Suppressor macrophage treated with lipopolysaccharide for 4 hours (primary cell): Measurements from ENCODE around the gene CTNS.
"Not testable (repeated sequence)": the region's sequence is repeated elsewhere in the genome, so short reads cannot be mapped to it uniquely, and the experiment has no call there.

Source experiments
- DNase-seq: peaks from one replicate; pipeline ENCODE4 v3.0.0-alpha.2; 2020

CTNS gene

GRCh38 chr17:3688852-3689261 is 52.3 kb downstream of the CTNS start:
- no peak for DNase-seq

GRCh38 chr17:3689262-3690093 is 52.9 kb downstream of the CTNS start:
- no peak for DNase-seq

DNA sequence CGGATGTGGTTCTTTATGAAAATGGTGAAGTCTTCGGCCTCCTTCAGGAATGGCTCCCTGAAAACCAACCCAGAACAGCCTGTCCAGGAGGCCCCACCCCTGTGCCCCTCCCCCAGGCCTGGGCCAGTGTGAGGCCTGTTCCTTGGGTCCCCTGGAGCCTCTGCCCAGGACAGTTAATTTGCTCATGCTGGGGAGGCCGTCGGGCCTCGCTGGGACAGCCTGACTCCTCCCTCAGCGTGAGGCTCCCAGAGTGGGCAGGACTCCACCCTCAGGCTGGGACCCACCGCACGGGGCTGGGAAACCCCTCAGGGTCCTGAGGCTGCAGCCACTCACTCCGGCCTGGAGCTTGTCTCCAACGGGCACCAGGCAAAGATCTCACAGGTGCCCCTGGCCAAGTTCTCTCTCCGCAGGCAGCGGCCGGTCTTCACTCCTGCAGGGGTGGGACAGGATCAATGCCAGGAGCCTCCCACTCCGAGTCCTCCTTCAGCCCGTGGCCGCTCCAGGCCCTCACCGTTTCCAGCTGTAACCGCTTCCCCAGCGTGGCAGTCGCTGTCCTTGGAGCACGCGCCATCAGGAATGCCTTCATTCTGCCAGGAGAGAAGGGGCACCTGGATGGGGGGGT is 53.6 kb downstream of the CTNS start:
- DNase-seq, result no peak

- no peak for DNase-seq
Observed at GRCh38 chr17:3691617-3692067, 55.1 kb downstream of the CTNS start.

DNA sequence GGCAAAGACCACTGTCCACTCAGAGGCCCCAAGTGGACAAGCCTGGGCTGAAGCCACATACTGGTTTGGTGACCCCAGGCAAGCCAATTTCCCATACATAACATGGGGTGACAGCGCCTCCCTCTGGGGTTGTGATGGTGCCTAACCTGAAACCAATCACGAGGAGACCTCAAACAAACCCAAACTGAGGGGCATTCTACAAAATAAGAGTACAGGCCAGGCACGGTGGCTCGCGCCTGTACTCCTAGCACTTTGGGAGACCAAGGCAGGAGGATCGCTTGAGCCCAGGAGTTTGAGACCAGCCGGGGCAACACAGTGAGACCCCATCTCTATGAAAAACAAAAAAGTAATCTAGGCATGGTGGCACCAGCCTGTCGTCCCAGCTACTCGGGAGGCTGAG is 55.8 kb downstream of the CTNS start:
- no peak for DNase-seq

- DNase-seq, result no peak
Observed at GRCh38 chr17:3693141-3693540, 56.6 kb downstream of the CTNS start.

DNA sequence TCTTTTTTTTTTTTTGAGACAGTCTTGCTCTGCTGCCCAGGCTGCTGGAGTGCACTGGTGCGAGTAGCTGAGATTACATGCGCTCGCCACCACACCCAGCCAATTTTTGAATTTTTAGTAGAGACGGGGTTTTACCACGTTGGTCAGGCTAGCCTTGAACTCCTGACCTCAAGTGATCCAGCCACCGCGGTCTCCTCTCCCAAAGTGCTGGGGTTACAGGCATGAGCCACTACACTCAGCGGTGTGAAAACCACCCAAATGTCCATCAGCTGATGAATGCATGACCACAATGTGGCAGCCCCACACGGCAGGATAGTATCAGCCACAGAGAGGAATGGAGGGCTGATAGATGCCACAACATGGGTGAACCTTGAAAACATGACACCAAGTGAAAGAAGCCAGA is 57.3 kb downstream of the CTNS start:
- no peak for DNase-seq

DNA sequence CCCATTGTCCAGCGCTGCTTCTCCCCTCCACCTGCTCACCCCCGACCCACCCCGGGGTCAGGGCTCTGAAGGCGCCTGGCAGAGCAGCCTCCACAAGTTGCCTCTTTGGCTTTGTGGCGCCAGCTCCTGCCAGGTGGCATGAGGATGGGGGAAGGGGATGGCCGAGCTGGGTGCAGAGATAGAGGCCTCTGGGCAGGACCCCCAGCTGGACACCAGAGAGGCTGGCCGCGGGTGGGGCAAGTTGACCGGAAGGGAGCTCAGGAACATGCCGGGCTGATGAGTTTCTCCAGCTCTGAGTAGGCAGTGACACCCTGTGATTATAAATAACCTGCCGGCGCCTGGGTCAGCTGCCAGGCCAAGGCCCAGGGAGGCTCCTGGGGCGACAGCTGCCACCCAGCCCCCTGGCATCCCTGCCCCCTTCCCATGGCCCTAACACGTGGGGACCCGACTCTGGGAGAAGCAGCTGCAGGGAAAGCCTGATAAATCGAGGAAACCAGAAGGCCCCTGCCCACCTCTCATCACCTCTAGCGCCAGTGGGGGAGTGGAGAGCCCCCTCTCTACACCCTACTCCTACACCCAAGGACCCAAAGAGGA is 58.7 kb downstream of the CTNS start:
- DNase-seq, result no peak

GRCh38 chr17:3695723-3696411 is 59.3 kb downstream of the CTNS start, which contains the start of gene P2RX5:
Gene P2RX5 (minus strand): TSS chr17:3696155. CDS start chr17:3696005, 150 bp downstream.
- peak; percentile 29 for DNase-seq

DNA sequence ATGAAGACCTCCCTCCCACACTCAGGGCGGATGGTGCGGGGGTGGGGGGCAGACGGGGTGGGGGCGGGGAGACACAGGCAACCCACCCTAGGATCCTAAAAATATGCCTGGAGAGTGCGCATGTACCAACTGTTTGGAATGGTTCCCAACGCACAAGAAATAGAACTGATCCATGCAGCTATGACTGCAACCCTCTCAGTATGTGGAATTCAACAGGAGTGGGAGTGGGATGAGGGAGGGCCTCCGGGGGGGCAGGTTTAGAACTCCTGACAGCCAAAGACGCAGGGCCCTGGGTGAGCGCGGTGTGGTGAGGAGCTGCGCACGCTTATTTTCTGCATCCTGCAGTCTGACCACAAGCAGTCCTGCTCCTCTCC is 60.5 kb downstream of the CTNS start:
- no peak for DNase-seq

GRCh38 chr17:3698139-3698538 is 61.6 kb downstream of the CTNS start:
- no peak for DNase-seq

- no peak for DNase-seq
Observed at GRCh38 chr17:3699951-3700350, 63.4 kb downstream of the CTNS start.

DNA sequence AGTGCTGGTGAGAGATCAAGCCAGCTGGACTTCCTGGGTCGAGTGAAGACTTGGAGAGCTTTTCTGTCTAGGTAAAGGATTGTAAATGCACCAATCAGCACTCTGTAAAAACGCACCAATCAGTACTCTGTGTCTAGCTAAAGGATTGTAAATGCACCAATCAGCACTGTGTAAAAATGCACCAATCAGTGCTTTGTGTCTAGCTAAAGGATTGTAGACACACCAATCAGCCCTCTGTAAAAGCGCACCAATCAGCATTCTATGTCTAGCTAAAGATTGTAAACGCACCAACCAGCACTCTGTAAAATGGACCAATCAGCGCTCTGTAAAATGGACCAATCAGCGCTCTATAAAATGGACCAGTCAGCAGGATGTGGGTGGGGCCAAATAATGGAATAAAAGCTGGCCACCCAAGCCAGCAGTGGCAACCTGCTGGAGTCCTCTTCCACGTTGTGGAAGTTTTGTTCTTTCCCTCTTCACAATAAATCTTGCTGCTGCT is 65.5 kb downstream of the CTNS start:
- not testable (repeated sequence) for DNase-seq

- no peak for DNase-seq
Observed at GRCh38 chr17:3704931-3705717, 68.6 kb downstream of the CTNS start.

DNA sequence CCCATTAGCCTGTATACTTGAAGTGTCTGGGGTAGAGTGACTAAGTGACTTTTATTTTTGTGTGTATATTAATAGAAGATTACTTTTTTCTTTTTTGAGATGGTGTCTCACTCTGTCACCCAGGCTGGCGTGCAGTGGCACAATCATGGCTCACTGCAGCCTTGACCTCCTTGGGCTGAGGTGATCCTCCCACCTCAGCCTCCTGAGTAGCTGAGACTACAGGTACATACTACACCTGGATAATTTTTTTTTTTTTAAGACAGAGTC is 69.1 kb downstream of the CTNS start:
- DNase-seq, result not testable (repeated sequence)

- peak; percentile 34 for DNase-seq
Observed at GRCh38 chr17:3708366-3708765, 71.8 kb downstream of the CTNS start.

- peak; percentile 92 for DNase-seq
Observed at GRCh38 chr17:3710951-3711383, 74.4 kb downstream of the CTNS start.
